ENCODE measurements around the gene ECHDC3.

DNA sequence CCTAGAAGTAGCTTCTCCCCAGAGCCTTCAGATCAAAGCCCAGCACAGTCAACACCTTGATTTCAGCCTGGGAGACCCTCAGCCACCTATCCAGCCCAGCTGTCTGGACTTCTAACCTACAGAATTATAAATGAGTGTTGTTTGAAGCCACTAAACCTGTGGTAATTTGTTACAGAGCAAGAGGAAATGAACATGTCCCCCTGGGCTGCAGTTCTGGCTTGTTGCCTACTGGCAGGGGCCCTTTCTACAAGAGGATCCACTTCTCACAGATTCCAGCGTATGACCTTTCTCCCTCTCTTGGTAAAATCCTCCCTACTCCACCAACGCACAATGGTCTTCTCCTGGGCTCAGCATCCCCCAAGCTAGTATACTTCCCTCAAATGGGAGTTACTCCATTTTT is 46.4 kb upstream of the ECHDC3 start:
- TF ChIP-seq POLR2A (IDR thresholded peaks at IDR 0.05), result no peak
- TF ChIP-seq CTCF (IDR thresholded peaks at IDR 0.05), result no peak
- no peak for TF ChIP-seq POLR2AphosphoS5 (IDR thresholded peaks at IDR 0.05)

All from prostate gland (tissue), 2 donors.